Measurements from ENCODE around the gene SCAANT1.

Gene SCAANT1

GRCh38 chr3:63896332-63897030 lies 15.7 kb downstream of the SCAANT1 start:
- DNase-seq: no peak

GRCh38 chr3:63895422-63896189 lies 16.6 kb downstream of the SCAANT1 start:
- DNase-seq: peak in 1 of 5 donors; percentile 3

- no peak for DNase-seq
Measured at GRCh38 chr3:63892773-63893352, 19.3 kb downstream of the SCAANT1 start.

- no peak for DNase-seq
Measured at GRCh38 chr3:63891518-63891917, 20.7 kb downstream of the SCAANT1 start.

GRCh38 chr3:63886858-63887257 lies 25.3 kb downstream of the SCAANT1 start:
- no peak for DNase-seq

- no peak for DNase-seq
Measured at GRCh38 chr3:63880653-63881052, 31.5 kb downstream of the SCAANT1 start.

- no peak for DNase-seq
Measured at GRCh38 chr3:63878394-63879060, 33.7 kb downstream of the SCAANT1 start.

GRCh38 chr3:63877737-63878393 lies 34.3 kb downstream of the SCAANT1 start:
- DNase-seq: no peak

GRCh38 chr3:63876260-63876659 lies 35.9 kb downstream of the SCAANT1 start:
- DNase-seq: no peak

GRCh38 chr3:63875510-63875909 lies 36.7 kb downstream of the SCAANT1 start:
- no peak for DNase-seq

- no peak for DNase-seq
Measured at GRCh38 chr3:63874769-63875168, 37.4 kb downstream of the SCAANT1 start.

- DNase-seq: no peak
Measured at GRCh38 chr3:63872135-63872924, 39.9 kb downstream of the SCAANT1 start.

GRCh38 chr3:63870615-63871005 lies 41.6 kb downstream of the SCAANT1 start:
- DNase-seq: no peak

- DNase-seq: no peak
Measured at GRCh38 chr3:63869940-63870614, 42.1 kb downstream of the SCAANT1 start.

GRCh38 chr3:63867225-63867624 lies 45.0 kb downstream of the SCAANT1 start:
- no peak for DNase-seq

- DNase-seq: no peak
Measured at GRCh38 chr3:63864965-63865327, 47.2 kb downstream of the SCAANT1 start.

GRCh38 chr3:63864008-63864964 lies 47.9 kb downstream of the SCAANT1 start:
- DNase-seq: peak in 4 of 5 donors; percentile 22 to 36 (median 32)

GRCh38 chr3:63863150-63864007 lies 48.8 kb downstream of the SCAANT1 start, which contains the start of the genes ATXN7 and THOC7:
Gene ATXN7, plus strand, starts transcription at chr3:63863867. Its CDS starts 48,732 bp downstream, at chr3:63912599.
Gene THOC7, minus strand, starts transcription at chr3:63863805. Its CDS starts 15 bp downstream, at chr3:63863790.
- DNase-seq: peak; percentile 46 to 68 (median 67)

- no peak for DNase-seq
Measured at GRCh38 chr3:63862804-63863149, 49.4 kb downstream of the SCAANT1 start.
